M059J (cell line): Measurements from ENCODE around the gene COL8A2. TPM values are rescaled to one million over a fixed set of nuclear protein-coding genes. Genes with fewer than 3 reads are reported as not detected.

ENCODE experiments used
- DNase-seq: peaks from one replicate; pipeline ENCODE4 v3.0.0-alpha.2; 2012; ENCODE audit warnings: low read depth
- total RNA-seq: library from RNA; depleted of rRNA; stranded (reverse); fragments of >200 nt; shearing (Covaris generic); gene quantifications from 2 replicates; pipeline ENCODE4 v1.2.3, GENCODE V29; 2014; rRNA removed

The COL8A2 gene
- total RNA-seq, 1 experiment from 2014 or later: 2.2 TPM

- DNase-seq: no peak
These were observed 57.2 kb downstream of the COL8A2 start for GRCh38 chr1:36067871-36068270.

- DNase-seq: no peak
These were observed 62.7 kb downstream of the COL8A2 start for GRCh38 chr1:36062315-36062714.

GRCh38 chr1:36055706-36056105 lies 69.3 kb downstream of the COL8A2 start:
- DNase-seq: no peak

GRCh38 chr1:36053978-36054377 lies 71.0 kb downstream of the COL8A2 start:
- DNase-seq: no peak

GRCh38 chr1:36051821-36052220 lies 73.2 kb downstream of the COL8A2 start:
- DNase-seq: no peak

Other genes starting within 250 kb of the COL8A2 start
- gene AGO1, start 242.0 kb downstream of the COL8A2 start, total RNA-seq: 7.1 and 12.0 TPM in 2 replicates
- gene AGO3, start 194.1 kb downstream of the COL8A2 start, total RNA-seq: 8.1 and 19.3 TPM in 2 replicates
- 0.25 TPM in 1 of 2 replicates, not detected in the other for gene TEKT2, start 41.1 kb downstream of the COL8A2 start, total RNA-seq
- 53.0 and 60.6 TPM in 2 replicates for gene ADPRS, start 36.3 kb downstream of the COL8A2 start, total RNA-seq
- 132 and 147 TPM in 2 replicates for gene TRAPPC3, start 24.3 kb upstream of the COL8A2 start, total RNA-seq
- gene MAP7D1, start 30.9 kb upstream of the COL8A2 start, total RNA-seq: 176 and 265 TPM in 2 replicates
- gene THRAP3, start 99.2 kb upstream of the COL8A2 start, total RNA-seq: 67.3 and 67.4 TPM in 2 replicates
- gene SH3D21, start 181.1 kb upstream of the COL8A2 start, total RNA-seq: 0.25 TPM in 1 of 2 replicates, not detected in the other
- gene EVA1B, start 198.4 kb upstream of the COL8A2 start, total RNA-seq: 35.8 and 44.5 TPM in 2 replicates